ENCODE measurements around the gene TSPYL6. TPM values are rescaled to one million over a fixed set of nuclear protein-coding genes. Genes with fewer than 3 reads are reported as not detected.

Gene TSPYL6
- total and polyA plus RNA-seq, 2 experiments from 2014 or later = not detected

GRCh38 chr2:54227798-54228197 is 28.2 kb downstream of the TSPYL6 start:
- Histone ChIP-seq H3K79me2 (replicated peaks; ENCODE audit: insufficient read depth) (no peaks in the 10 kb centered on the region), H3K4me3 (no peak overlapping the region), H3K4me1 (ENCODE audit: insufficient read depth) (peaks cover 15% of the 10 kb centered on the region), H3K27ac (ENCODE audit: low read depth) (no peak overlapping the region), H3K9me2 (ENCODE audit: insufficient read depth) (no peaks in the 10 kb centered on the region; the same call in 1 of the 2 replicates), H3K4me2 (no peak overlapping the region), H3K27me3 (ENCODE audit: insufficient read depth) (no peaks in the 10 kb centered on the region), H2AFZ (no peak overlapping the region), H4K20me1 (replicated peaks; ENCODE audit: insufficient read depth) (no peaks in the 10 kb centered on the region), H3K36me3 (ENCODE audit: insufficient read depth) (no peaks in the 10 kb centered on the region), H3F3A (replicated peaks; ENCODE audit: low read depth) (no peaks in the 10 kb centered on the region)
- Mint-ChIP-seq H3K36me3 (ENCODE audit: low read depth) (peaks cover 5% of the 10 kb centered on the region; the same call in 1 of the 3 replicates), H3K27me3 (ENCODE audit: insufficient read depth, low read depth, poor library complexity) (peaks cover 4% of the 10 kb centered on the region), H3K4me3 (no peak overlapping the region), H3K4me1 (peaks cover 12% of the 10 kb centered on the region; the same call in 2 of the 3 replicates), H3K27ac (no peak overlapping the region), H3K9me3 (peaks cover 6% of the 10 kb centered on the region; the same call in 2 of the 3 replicates)
- TF ChIP-seq REST (IDR thresholded peaks at IDR 0.05; ENCODE audit: unreplicated experiment) = no peak
- DNase-seq (ENCODE audit: low spot score) = no peak
- ATAC-seq = no peak

GRCh38 chr2:54226260-54226659 is 29.8 kb downstream of the TSPYL6 start:
- H3K9me3 Mint-ChIP-seq = peaks cover 6% of the 10 kb centered on the region; the same call in 2 of the 3 replicates
- ATAC-seq (no peak), DNase-seq (ENCODE audit: low spot score) (no peak)
- no peak overlapping the region for H3K27ac Mint-ChIP-seq
- H2AFZ ChIP-seq = no peak overlapping the region
- no peak overlapping the region for H3K4me2 ChIP-seq
- H3K36me3 Mint-ChIP-seq (ENCODE audit: low read depth) = peaks cover 5% of the 10 kb centered on the region; the same call in 1 of the 3 replicates
- no peaks in the 10 kb centered on the region for H3F3A ChIP-seq (replicated peaks; ENCODE audit: low read depth)
- peaks cover 15% of the 10 kb centered on the region; the same call in 2 of the 3 replicates for H3K4me1 Mint-ChIP-seq
- H3K27me3 ChIP-seq (ENCODE audit: insufficient read depth) = no peaks in the 10 kb centered on the region
- no peaks in the 10 kb centered on the region for H3K79me2 ChIP-seq (replicated peaks; ENCODE audit: insufficient read depth)
- H3K4me3 Mint-ChIP-seq = no peak overlapping the region
- peaks cover 6% of the 10 kb centered on the region for H3K27me3 Mint-ChIP-seq (ENCODE audit: insufficient read depth, low read depth, poor library complexity)
- no peaks in the 10 kb centered on the region for H3K9me2 ChIP-seq (ENCODE audit: insufficient read depth)
- TF ChIP-seq STAT1 (IDR thresholded peaks at IDR 0.05; ENCODE audit: unreplicated experiment) = no peak
- no peaks in the 10 kb centered on the region for H4K20me1 ChIP-seq (replicated peaks; ENCODE audit: insufficient read depth)
- H3K36me3 ChIP-seq (ENCODE audit: insufficient read depth) = no peaks in the 10 kb centered on the region
- H3K4me3 ChIP-seq = no peak overlapping the region
- peaks cover 15% of the 10 kb centered on the region for H3K4me1 ChIP-seq (ENCODE audit: insufficient read depth)
- H3K27ac ChIP-seq (ENCODE audit: low read depth) = no peak overlapping the region

GRCh38 chr2:54224997-54225396 is 31.0 kb downstream of the TSPYL6 start:
- DNase-seq (ENCODE audit: low spot score) (no peak), ATAC-seq (no peak)
- Histone ChIP-seq H2AFZ (no peak overlapping the region), H3K27me3 (ENCODE audit: insufficient read depth) (no peaks in the 10 kb centered on the region), H4K20me1 (replicated peaks; ENCODE audit: insufficient read depth) (no peaks in the 10 kb centered on the region), H3K4me3 (no peak overlapping the region), H3F3A (replicated peaks; ENCODE audit: low read depth) (no peaks in the 10 kb centered on the region), H3K27ac (ENCODE audit: low read depth) (no peak overlapping the region), H3K9me2 (ENCODE audit: insufficient read depth) (no peaks in the 10 kb centered on the region), H3K4me1 (ENCODE audit: insufficient read depth) (peaks cover 15% of the 10 kb centered on the region), H3K79me2 (replicated peaks; ENCODE audit: insufficient read depth) (no peaks in the 10 kb centered on the region), H3K4me2 (no peak overlapping the region), H3K36me3 (ENCODE audit: insufficient read depth) (no peaks in the 10 kb centered on the region)
- H3K27me3 Mint-ChIP-seq (ENCODE audit: insufficient read depth, low read depth, poor library complexity) = peaks cover 5% of the 10 kb centered on the region
- H3K4me1 Mint-ChIP-seq = peaks cover 15% of the 10 kb centered on the region; the same call in 2 of the 3 replicates
- no peak for TF ChIP-seq ZNF114 (CRISPR knock-in tag; IDR thresholded peaks at IDR 0.05)
- TF ChIP-seq ETS1 (IDR thresholded peaks at IDR 0.05) = no peak
- TF ChIP-seq STAT1 (IDR thresholded peaks at IDR 0.05; ENCODE audit: unreplicated experiment) = no peak
- H3K27ac Mint-ChIP-seq = no peak overlapping the region
- peaks cover 6% of the 10 kb centered on the region; the same call in 2 of the 3 replicates for H3K9me3 Mint-ChIP-seq
- H3K4me3 Mint-ChIP-seq = no peak overlapping the region
- peaks cover 5% of the 10 kb centered on the region; the same call in 1 of the 3 replicates for H3K36me3 Mint-ChIP-seq (ENCODE audit: low read depth)
